ENCODE results near the gene DNAAF8.

- TF ChIP-seq CTCF (conservative IDR thresholded peaks at IDR 0.05; ENCODE audit: low read depth, low read length) = no peak
- TF ChIP-seq EZH2 (IDR thresholded peaks at IDR 0.05; ENCODE audit: low read length, unreplicated experiment) = no peak
Observed at GRCh38 chr16:4743226-4743878, 9.0 kb downstream of the DNAAF8 start.
